ENCODE measurements around the gene EGR4.

Gene EGR4

GRCh38 chr2:73290049-73290839, 3.1 kb downstream of the EGR4 start:
- DNase-seq (ENCODE audit: low read depth, low spot score) = no peak

GRCh38 chr2:73289304-73289703, 4.0 kb downstream of the EGR4 start:
- DNase-seq (ENCODE audit: low read depth, low spot score) = no peak

- no peak for DNase-seq (ENCODE audit: low read depth, low spot score)
Observed at GRCh38 chr2:73286134-73286655, 7.2 kb downstream of the EGR4 start.

GRCh38 chr2:73285159-73285739, 8.1 kb downstream of the EGR4 start:
- no peak for DNase-seq (ENCODE audit: low read depth, low spot score)

GRCh38 chr2:73284296-73285158, 8.8 kb downstream of the EGR4 start, which contains the start of gene FBXO41:
FBXO41 (minus strand) TSS chr2:73284478; CDS start chr2:73269630, 14,848 bp downstream.
- DNase-seq (ENCODE audit: low read depth, low spot score) = no peak

- DNase-seq (ENCODE audit: low read depth, low spot score) = no peak
Observed at GRCh38 chr2:73283545-73284295, 9.6 kb downstream of the EGR4 start.

GRCh38 chr2:73282924-73283544, 10.3 kb downstream of the EGR4 start:
- no peak for DNase-seq (ENCODE audit: low read depth, low spot score)

- no peak for DNase-seq (ENCODE audit: low read depth, low spot score)
Observed at GRCh38 chr2:73281244-73281643, 12.1 kb downstream of the EGR4 start.

- no peak for DNase-seq (ENCODE audit: low read depth, low spot score)
Observed at GRCh38 chr2:73279852-73280251, 13.5 kb downstream of the EGR4 start.

GRCh38 chr2:73272270-73272669, 21.1 kb downstream of the EGR4 start:
- no peak for DNase-seq (ENCODE audit: low read depth, low spot score)

GRCh38 chr2:73269686-73270465, 23.5 kb downstream of the EGR4 start:
- no peak for DNase-seq (ENCODE audit: low read depth, low spot score)

GRCh38 chr2:73268830-73269685, 24.3 kb downstream of the EGR4 start:
- no peak for DNase-seq (ENCODE audit: low read depth, low spot score)

- DNase-seq (ENCODE audit: low read depth, low spot score) = no peak
Observed at GRCh38 chr2:73268366-73268829, 24.9 kb downstream of the EGR4 start.

GRCh38 chr2:73267008-73267407, 26.3 kb downstream of the EGR4 start:
- no peak for DNase-seq (ENCODE audit: low read depth, low spot score)

GRCh38 chr2:73266061-73266901, 27.1 kb downstream of the EGR4 start:
- no peak for DNase-seq (ENCODE audit: low read depth, low spot score)

GRCh38 chr2:73265298-73266060, 27.9 kb downstream of the EGR4 start:
- DNase-seq (ENCODE audit: low read depth, low spot score) = no peak

- no peak for DNase-seq (ENCODE audit: low read depth, low spot score)
Observed at GRCh38 chr2:73264783-73265182, 28.6 kb downstream of the EGR4 start.

GRCh38 chr2:73264332-73264606, 29.1 kb downstream of the EGR4 start:
- no peak for DNase-seq (ENCODE audit: low read depth, low spot score)

All from iPS DF 19.7 (cell line).